ENCODE data around the gene AP5Z1. TPM values are rescaled to one million over a fixed set of nuclear protein-coding genes. Genes with fewer than 3 reads are reported as not detected.
A peak's percentile ranks its signal among the peaks of the same experiment; 100 is the strongest.

The AP5Z1 gene
- polyA plus RNA-seq, 1 of the 3 experiments (the other 2 are of a cell fraction) = 29.5 TPM

- TF ChIP-seq USF2 (IDR thresholded peaks at IDR 0.05; ENCODE audit: borderline replicate concordance, low read depth, low read length) = peak; percentile 100
- peak; percentile 100 for TF ChIP-seq USF1 (IDR thresholded peaks at IDR 0.05; ENCODE audit: borderline replicate concordance, low read depth)
- TF ChIP-seq NRF1 (IDR thresholded peaks at IDR 0.05; ENCODE audit: low read depth, low read length) = no peak
- TF ChIP-seq JUND (IDR thresholded peaks at IDR 0.05) = no peak; the same call in 1 of the 2 replicates
- peak; percentile 96 for TF ChIP-seq POLR2AphosphoS5 (IDR thresholded peaks at IDR 0.05; ENCODE audit: low read depth, low read length)
- TF ChIP-seq CTCF (IDR thresholded peaks at IDR 0.05) = 0 out of 2 replicates have a peak, but pooled peaks have one; percentile 7
- no peak for TF ChIP-seq SMC3 (IDR thresholded peaks at IDR 0.05; ENCODE audit: low read depth, low read length)
These were observed at the start of gene AP5Z1 (continued) for GRCh38 chr7:4775250-4775847.

GRCh38 chr7:4725850-4726450, 49.5 kb upstream of the AP5Z1 start:
- H3K4me2 ChIP-seq = peak overlapping the region; percentile 70
- H3K4me3 ChIP-seq (ENCODE audit: low read depth in 2 of 2, low read length in 1 of 2) = peak overlapping the region; percentile 30 to 47; a peak in 2 of 4 replicates
- H3K27ac ChIP-seq (ENCODE audit: low read depth in 2 of 2, low read length in 1 of 2) = peak overlapping the region; percentile 47 to 77
- H2AFZ ChIP-seq (ENCODE audit: low read depth) = no peak overlapping the region
- H3F3A ChIP-seq (replicated peaks; ENCODE audit: insufficient read depth) = no peaks in the 10 kb centered on the region
- no peak for DNase-seq
- POLR2A ChIA-PET = interaction anchor here (0.6 kb wide), 2 partner anchors 9 to 643 kb away, joined by 3 read pairs; no protein-coding TSS in a partner anchor
- no peaks in the 10 kb centered on the region for H3K36me3 ChIP-seq (replicated peaks in 1 of 2; ENCODE audit: control insufficient read depth in 1 of 2, insufficient read depth in 2 of 2, low read length in 1 of 2)
- peaks cover 9% of the 10 kb centered on the region; the same call in 1 of the 2 replicates for H4K20me1 ChIP-seq (ENCODE audit: insufficient read depth)
- H3K9ac ChIP-seq = peak overlapping the region; percentile 57
- H3K27me3 ChIP-seq (ENCODE audit: insufficient read depth) = no peaks in the 10 kb centered on the region
- CTCF ChIA-PET = interaction anchor here (1.4 kb wide), 1 partner anchor 84 kb away, joined by 4 read pairs; no protein-coding TSS in a partner anchor
- H3K9me2 ChIP-seq = no peaks in the 10 kb centered on the region
- no peak for TF ChIP-seq RAD21 (IDR thresholded peaks at IDR 0.05; ENCODE audit: low read length)
- no peak for TF ChIP-seq USF2 (IDR thresholded peaks at IDR 0.05; ENCODE audit: borderline replicate concordance, low read depth, low read length)
- no peak for TF ChIP-seq GATA2 (CRISPR knock-in tag; IDR thresholded peaks at IDR 0.05)
- no peak for TF ChIP-seq CHD2 (IDR thresholded peaks at IDR 0.05; ENCODE audit: low read length, partially characterized antibody)
- no peak for TF ChIP-seq RFX5 (IDR thresholded peaks at IDR 0.05; ENCODE audit: low read length)
- TF ChIP-seq RCOR1 (IDR thresholded peaks at IDR 0.05; ENCODE audit: low read length) = no peak
- no peak for TF ChIP-seq NRF1 (IDR thresholded peaks at IDR 0.05; ENCODE audit: low read depth, low read length)
- no peak for TF ChIP-seq EZH2phosphoT487 (IDR thresholded peaks at IDR 0.05; ENCODE audit: borderline replicate concordance, low read depth)
- no peak for TF ChIP-seq EP300 (IDR thresholded peaks at IDR 0.05; ENCODE audit: borderline replicate concordance in 1 of 2, low read depth in 1 of 2, low read length in 1 of 2)
- no peak for TF ChIP-seq YY1 (IDR thresholded peaks at IDR 0.05; ENCODE audit: low read depth)
- H3K4me1 ChIP-seq (ENCODE audit: control insufficient read depth in 1 of 2, insufficient read depth in 2 of 2, low read depth in 1 of 2, low read length in 1 of 2) = peaks cover 0 to 14% of the 10 kb centered on the region in 2 experiments; a peak in 1 of 4 replicates
- 89% methylated on average over 15 of the region's 15 CpGs for WGBS (ENCODE audit: low lambda C conversion rate)
- no peaks in the 10 kb centered on the region for H3K9me3 ChIP-seq
- peaks cover 88% of the 10 kb centered on the region for H3K79me2 ChIP-seq (ENCODE audit: insufficient read depth)

Data from SK-N-SH (cell line).